ENCODE measurements around the gene OR5AS1. TPM values are rescaled to one million over a fixed set of nuclear protein-coding genes. Genes with fewer than 3 reads are reported as not detected.

Gene OR5AS1
- total RNA-seq: not detected

DNA sequence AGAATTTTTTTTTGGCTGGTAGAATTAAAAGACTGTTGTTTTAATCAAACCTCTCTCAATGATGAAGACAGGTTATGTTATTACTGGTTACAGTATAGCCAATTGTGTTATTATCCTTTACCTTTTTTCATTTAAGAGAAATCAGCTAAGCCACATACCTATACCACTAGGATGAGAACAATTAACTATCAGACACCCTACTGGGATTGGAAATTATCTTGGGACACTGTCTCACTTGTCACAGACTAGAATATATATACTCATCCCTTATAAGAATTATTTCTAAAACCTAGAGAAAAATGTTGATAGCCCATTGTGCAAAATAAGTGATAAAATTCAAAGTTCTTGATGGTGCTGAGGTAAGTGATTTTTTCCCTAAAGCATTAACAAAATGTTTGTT, at the start of gene OR5AS1:
OR5AS1 (plus strand) TSS at position 301 of the 400 bp plus-strand sequence. CDS start 2,765 bp downstream, outside the sequence.
- TF ChIP-seq, protein P1, sequence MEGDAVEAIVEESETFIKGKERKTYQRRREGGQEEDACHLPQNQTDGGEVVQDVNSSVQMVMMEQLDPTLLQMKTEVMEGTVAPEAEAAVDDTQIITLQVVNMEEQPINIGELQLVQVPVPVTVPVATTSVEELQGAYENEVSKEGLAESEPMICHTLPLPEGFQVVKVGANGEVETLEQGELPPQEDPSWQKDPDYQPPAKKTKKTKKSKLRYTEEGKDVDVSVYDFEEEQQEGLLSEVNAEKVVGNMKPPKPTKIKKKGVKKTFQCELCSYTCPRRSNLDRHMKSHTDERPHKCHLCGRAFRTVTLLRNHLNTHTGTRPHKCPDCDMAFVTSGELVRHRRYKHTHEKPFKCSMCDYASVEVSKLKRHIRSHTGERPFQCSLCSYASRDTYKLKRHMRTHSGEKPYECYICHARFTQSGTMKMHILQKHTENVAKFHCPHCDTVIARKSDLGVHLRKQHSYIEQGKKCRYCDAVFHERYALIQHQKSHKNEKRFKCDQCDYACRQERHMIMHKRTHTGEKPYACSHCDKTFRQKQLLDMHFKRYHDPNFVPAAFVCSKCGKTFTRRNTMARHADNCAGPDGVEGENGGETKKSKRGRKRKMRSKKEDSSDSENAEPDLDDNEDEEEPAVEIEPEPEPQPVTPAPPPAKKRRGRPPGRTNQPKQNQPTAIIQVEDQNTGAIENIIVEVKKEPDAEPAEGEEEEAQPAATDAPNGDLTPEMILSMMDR (IDR thresholded peaks at IDR 0.05; ENCODE audit: low read depth): no peak

DNA sequence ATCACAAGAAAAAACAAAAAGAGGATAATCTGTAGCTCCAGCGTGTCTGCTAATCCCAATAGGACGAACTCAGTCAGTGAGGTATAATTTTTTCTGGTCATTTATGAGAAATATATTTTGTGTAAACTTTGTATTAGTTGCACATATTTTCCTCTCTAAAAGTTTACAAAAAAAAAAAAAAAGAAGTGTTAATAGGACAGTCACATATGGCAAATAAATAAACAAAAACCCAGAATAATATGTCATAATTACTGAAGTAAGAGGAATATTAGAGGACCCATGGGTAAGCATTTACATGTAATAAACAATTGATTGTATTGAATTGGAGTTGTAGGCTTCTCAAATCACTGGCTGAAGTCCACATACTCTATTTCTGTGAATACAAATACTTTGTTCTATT, 32.9 kb upstream of the OR5AS1 start, which contains the start of gene OR5F1:
OR5F1 (minus strand) TSS at position 101 of the 400 bp plus-strand sequence; CDS start at position 101, 0 bp downstream.
- TF ChIP-seq, protein P1 (IDR thresholded peaks at IDR 0.05; ENCODE audit: low read depth): no peak

DNA sequence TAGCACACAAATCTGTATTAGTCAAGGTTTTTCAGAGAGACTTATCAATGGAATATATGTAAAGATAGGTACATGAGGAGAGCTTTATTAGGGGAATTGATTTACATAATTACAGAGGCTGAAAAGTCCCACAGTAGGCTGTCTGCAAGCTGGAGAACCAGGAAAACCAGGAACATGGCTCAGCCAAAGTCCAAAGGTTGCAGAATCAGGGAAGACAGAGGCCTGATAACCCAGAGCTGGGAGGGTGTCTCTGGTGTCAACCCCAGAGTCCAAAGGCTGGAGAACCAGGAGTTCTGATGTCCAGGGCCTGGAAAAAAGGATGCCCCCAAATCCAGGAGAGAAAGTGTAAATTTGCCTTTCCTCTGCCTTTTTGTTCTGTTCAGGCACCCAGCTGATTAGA, 16.7 kb upstream of the OR5AS1 start:
- TF ChIP-seq, protein P1 (IDR thresholded peaks at IDR 0.05; ENCODE audit: low read depth): no peak

DNA sequence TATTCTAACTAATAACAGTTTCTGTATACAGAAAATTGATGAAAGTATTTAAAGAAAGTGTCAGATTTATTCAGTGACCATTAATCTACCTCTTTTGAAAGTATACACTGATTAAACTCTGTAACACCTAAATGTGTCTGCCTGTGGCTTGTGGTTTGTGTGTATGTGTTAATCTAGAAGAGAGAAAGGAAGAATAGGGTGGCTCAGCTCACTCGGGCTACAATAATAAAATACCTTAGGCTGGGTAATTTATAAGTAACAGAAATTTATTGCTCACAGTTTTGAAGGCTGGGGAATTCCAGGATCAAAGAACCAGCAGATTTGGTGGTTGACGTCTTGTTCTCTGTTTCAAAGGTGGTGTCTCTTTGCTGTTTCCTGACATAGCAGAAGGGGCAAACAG, 13.6 kb upstream of the OR5AS1 start:
- TF ChIP-seq, protein P1 (IDR thresholded peaks at IDR 0.05; ENCODE audit: low read depth): no peak

DNA sequence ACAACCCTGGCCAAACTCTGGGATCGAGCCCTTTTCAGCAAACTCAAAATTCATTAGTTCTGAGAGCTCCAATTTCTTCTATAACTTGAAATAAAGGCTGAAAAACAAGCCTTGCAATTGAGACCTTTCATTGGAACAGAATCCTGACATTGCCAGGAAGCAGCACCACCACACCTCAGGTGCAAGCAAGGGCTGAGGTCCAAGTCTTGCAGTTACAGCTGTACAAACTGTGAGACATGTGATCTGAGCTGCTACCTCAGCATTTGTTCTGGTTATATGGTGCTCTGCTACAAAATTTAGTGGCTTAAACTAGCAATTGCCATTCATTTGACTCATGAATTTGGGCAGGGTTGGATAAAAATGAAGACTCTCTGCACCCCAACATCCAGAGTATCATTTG, 18.1 kb downstream of the OR5AS1 start:
- TF ChIP-seq, protein P1 (IDR thresholded peaks at IDR 0.05; ENCODE audit: low read depth): no peak

DNA sequence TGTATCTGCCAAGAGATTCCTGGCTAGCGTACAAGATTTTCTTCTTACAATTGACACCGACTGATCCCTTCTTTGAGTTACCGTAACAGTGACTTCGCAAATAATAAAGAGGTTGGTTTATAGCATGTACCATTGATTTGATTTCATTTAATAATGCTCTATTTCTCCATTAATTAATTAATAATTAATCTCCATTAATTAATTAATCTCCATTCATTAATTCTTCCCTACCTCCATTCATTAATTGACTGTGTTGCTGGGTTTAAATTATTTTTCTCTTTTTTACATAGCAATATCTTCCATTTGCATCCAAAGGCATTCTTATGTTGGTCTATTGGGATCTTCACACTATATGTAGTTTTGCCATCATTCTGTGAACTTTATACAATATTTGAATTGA, 21.0 kb downstream of the OR5AS1 start:
- TF ChIP-seq, protein P1 (IDR thresholded peaks at IDR 0.05; ENCODE audit: low read depth): no peak

DNA sequence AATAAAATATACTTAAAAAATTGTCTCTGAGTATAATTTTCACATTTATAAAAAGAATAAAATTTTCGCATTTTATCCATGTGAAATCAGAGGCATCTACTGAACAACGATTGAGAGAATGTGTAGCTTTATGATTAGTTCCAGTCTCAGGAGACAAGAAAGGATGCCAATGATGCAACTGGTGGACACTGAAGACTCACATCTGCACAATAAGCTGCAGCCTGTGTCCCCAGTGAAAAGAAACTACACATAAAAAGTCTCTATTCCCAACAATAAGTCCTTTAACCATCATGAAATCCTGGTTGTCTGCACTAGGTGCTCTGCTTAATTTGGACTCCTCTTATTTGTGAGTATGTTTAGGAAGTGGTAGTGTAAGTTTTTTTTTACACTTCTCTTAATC, 22.0 kb downstream of the OR5AS1 start:
- TF ChIP-seq, protein P1 (IDR thresholded peaks at IDR 0.05; ENCODE audit: low read depth): no peak
